ENCODE data around the gene FAM177A1.
"Not testable (repeated sequence)": the region's sequence is repeated elsewhere in the genome, so short reads cannot be mapped to it uniquely, and the experiment has no call there.

Gene FAM177A1

DNA sequence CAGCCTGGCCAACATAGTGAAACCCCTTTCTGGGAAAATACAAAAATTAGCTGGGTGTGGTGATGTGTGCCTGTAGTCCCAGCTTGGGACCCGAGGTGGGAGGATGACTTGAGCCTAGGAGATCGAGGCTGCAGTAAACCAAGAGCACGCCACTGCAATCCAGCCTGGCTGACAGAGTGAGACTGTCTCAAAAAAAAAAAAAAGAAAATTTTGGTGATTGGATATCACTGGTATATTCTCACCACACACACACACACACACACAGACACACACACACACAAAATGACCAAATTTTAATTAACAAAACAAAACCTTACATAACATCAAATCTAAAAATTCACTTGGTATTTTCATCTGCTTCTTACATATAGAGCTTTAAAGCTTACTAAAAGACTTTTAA lies 3.4 kb upstream of the FAM177A1 start:
- Histone ChIP-seq H3K36me3 (ENCODE audit: control insufficient read depth, insufficient read depth, low read length) (no peaks in the 10 kb centered on the region), H3K9me3 (ENCODE audit: control insufficient read depth, low read length) (no peaks in the 10 kb centered on the region), H3K4me3 (ENCODE audit: low read length) (no peak overlapping the region), H3K9ac (ENCODE audit: low read length) (no peak overlapping the region), H3K27me3 (ENCODE audit: control insufficient read depth, insufficient read depth, low read length) (no peaks in the 10 kb centered on the region), H3K4me1 (ENCODE audit: control insufficient read depth, insufficient read depth, low read length) (peaks cover 2% of the 10 kb centered on the region)

DNA sequence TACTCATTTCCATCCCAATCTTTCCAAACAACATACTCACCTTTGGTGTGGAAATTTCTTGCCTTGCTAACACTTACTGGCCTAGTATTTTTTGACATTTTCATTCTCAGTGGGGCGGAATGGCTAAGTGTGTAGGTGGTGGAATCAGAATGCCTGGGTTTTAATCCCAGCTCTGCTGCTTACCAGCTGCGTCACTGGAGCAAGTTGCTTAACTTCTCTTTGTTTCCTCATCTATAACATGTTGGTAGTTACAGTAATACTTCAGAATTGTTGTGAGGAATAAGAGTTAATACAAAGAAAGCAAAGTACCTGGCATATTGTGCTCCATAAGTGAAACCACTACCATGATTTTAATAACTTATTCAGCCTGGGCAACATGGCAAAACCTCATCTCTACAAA lies 3.0 kb upstream of the FAM177A1 start:
- no peaks in the 10 kb centered on the region for H3K9me3 ChIP-seq (ENCODE audit: control insufficient read depth, low read length)
- no peak overlapping the region for H3K9ac ChIP-seq (ENCODE audit: low read length)
- H3K27me3 ChIP-seq (ENCODE audit: control insufficient read depth, insufficient read depth, low read length), result no peaks in the 10 kb centered on the region
- H3K4me1 ChIP-seq (ENCODE audit: control insufficient read depth, insufficient read depth, low read length), result peaks cover 6% of the 10 kb centered on the region
- no peaks in the 10 kb centered on the region for H3K36me3 ChIP-seq (ENCODE audit: control insufficient read depth, insufficient read depth, low read length)
- no peak overlapping the region for H3K4me3 ChIP-seq (ENCODE audit: low read length)

DNA sequence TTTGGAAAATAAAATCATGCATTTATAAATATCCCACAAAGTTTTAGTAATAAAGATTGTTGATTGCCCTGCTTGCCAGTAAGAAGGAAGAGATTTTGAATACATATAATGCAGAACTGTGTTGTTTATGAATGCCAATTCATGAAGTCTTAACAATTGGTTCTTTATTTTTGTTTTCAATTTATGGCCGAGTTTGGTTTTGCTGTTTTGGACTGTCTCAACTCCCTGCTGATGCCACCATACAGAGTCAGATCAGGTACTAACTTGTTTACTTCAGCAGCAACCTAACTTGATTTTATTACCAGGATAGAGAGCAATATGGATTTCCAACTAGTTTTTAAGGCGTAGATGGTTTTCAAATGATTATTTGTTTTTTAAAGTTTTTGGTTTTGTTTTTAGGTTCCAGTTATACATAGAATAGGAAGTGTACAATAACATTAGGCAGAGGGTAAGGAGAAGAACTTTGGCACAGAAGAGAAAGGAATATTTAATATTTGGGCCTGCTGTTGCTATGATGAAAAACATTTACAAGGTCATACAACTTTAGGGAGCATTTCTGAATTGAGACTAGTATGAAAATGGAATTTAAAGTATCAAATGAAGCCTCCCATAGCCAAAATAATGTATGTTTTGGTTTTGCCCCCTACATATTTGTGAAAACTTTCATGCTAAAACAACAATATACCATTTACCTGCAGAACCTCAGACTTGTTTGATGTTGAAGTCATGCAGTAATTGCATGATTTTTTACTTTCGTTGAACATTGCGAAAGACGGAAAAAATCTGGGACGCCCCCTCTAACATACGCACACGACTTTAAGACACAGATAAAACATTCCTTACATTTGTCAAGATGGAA lies 904 bp upstream of the FAM177A1 start:
- peaks cover 7% of the 10 kb centered on the region for H3K4me1 ChIP-seq (ENCODE audit: control insufficient read depth, insufficient read depth, low read length)
- peak overlapping the region; percentile 95 for H3K9ac ChIP-seq (ENCODE audit: low read length)
- H3K4me3 ChIP-seq (ENCODE audit: low read length), result peak overlapping the region; percentile 65
- no peaks in the 10 kb centered on the region for H3K27me3 ChIP-seq (ENCODE audit: control insufficient read depth, insufficient read depth, low read length)
- H3K9me3 ChIP-seq (ENCODE audit: control insufficient read depth, low read length), result no peaks in the 10 kb centered on the region
- H3K36me3 ChIP-seq (ENCODE audit: control insufficient read depth, insufficient read depth, low read length), result no peaks in the 10 kb centered on the region

DNA sequence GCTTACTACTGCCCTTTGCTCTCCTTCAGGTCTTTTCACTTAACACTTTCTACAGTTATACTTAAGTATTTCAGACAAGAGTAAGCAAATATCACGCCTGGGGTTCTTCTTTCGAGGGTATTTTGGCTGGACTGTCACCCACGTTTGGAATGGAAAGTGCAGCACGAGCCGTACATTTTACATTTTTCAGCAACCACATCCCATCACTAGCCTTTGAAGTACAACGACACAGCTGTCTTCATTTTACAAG lies 349 bp upstream of the FAM177A1 start:
- Histone ChIP-seq H3K4me3 (ENCODE audit: low read length) (peak overlapping the region; percentile 65), H3K36me3 (ENCODE audit: control insufficient read depth, insufficient read depth, low read length) (no peaks in the 10 kb centered on the region), H3K27me3 (ENCODE audit: control insufficient read depth, insufficient read depth, low read length) (no peaks in the 10 kb centered on the region), H3K9ac (ENCODE audit: low read length) (peak overlapping the region; percentile 95), H3K4me1 (ENCODE audit: control insufficient read depth, insufficient read depth, low read length) (peaks cover 7% of the 10 kb centered on the region), H3K9me3 (ENCODE audit: control insufficient read depth, low read length) (no peaks in the 10 kb centered on the region)

DNA sequence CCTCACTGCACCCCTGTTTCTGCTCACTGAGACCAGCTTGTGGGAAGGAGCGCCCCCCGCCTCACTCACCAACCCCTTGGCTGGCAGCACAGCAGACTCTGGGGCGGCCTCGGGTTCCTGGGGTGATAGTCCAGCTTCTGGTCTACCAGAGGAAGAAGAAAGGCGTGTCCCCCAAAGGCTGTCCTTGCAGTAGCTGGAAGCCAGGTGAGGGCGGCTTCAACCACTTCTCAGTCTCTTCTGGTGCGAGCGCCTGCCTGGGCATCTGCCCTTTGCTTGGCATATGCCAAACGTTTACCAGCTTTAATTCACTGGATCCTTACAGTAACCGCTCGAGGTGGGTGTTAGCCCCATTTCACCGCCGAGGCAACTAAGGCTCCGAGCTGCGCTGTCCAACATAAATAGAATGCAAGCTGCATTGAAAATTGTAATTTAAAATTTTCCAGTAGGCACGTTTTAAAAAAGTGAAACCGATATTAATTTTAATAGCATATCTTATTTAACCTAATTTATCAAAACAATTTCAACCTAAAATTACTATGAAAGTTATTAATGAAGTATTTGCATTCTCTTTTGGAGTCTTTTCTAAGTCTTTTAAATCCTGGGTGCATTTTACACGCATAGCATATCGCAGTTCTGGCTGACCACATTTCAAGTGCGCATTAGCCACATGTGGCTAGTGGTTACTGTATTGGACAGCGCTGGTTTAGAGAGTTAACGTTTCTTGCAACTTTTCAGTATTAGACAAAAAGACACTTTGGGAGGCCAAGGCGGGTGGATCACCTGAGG lies 872 bp downstream of the FAM177A1 start:
- no peaks in the 10 kb centered on the region for H3K36me3 ChIP-seq (ENCODE audit: control insufficient read depth, insufficient read depth, low read length)
- peak overlapping the region; percentile 90 for H3K4me3 ChIP-seq (ENCODE audit: low read length)
- peaks cover 7% of the 10 kb centered on the region for H3K4me1 ChIP-seq (ENCODE audit: control insufficient read depth, insufficient read depth, low read length)
- no peaks in the 10 kb centered on the region for H3K9me3 ChIP-seq (ENCODE audit: control insufficient read depth, low read length)
- peak overlapping the region; percentile 96 for H3K9ac ChIP-seq (ENCODE audit: low read length)
- no peaks in the 10 kb centered on the region for H3K27me3 ChIP-seq (ENCODE audit: control insufficient read depth, insufficient read depth, low read length)

DNA sequence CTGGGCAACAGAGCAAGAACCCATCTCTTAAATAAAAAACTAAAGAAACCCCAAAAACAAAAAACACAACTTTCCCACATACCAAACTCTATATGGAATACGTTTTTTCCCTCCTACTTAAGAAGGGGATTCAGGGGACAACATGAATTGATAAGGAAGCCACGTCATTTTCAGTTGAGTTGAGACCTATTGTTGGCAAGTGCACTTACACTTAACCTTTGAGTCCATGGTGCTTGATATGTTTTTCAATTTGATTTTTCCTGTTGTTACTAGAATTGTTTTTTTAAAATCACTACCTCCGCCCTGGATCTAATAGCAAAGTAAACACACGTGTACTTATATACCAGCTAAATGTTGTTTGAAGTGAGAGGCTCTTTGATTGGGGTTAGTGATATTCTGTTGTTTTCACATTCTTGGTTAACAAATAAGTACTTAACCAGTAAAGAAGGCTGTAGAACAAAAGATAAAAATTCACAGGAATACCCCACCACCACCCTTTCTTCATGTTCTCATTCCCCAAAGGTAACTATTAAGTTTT lies 2.0 kb downstream of the FAM177A1 start:
- H3K4me3 ChIP-seq (ENCODE audit: low read length), result no peak overlapping the region
- H3K27me3 ChIP-seq (ENCODE audit: control insufficient read depth, insufficient read depth, low read length), result no peaks in the 10 kb centered on the region
- H3K36me3 ChIP-seq (ENCODE audit: control insufficient read depth, insufficient read depth, low read length), result no peaks in the 10 kb centered on the region
- H3K9me3 ChIP-seq (ENCODE audit: control insufficient read depth, low read length), result no peaks in the 10 kb centered on the region
- peak overlapping the region; percentile 37 for H3K9ac ChIP-seq (ENCODE audit: low read length)
- peaks cover 7% of the 10 kb centered on the region for H3K4me1 ChIP-seq (ENCODE audit: control insufficient read depth, insufficient read depth, low read length)

DNA sequence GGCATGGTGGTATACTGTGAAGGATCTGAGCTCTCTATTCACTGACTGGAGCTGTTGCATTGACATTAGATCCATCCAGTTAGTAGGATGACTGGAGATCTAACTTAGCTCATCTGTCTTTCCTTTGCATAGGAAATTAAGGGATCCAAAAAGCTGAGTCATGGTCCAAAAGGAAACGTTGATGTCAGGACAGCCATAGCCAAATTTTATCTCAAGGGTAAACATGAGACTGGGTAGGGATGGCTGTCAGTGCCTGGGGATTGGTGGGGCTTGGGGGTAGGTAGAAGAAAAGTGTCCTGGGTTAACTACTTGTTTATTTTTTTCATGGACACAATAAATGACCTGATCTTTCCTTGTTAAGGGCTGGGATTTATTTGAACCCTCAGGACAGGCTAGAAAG lies 4.6 kb downstream of the FAM177A1 start:
- Histone ChIP-seq H3K9me3 (ENCODE audit: control insufficient read depth, low read length) (no peaks in the 10 kb centered on the region), H3K27me3 (ENCODE audit: control insufficient read depth, insufficient read depth, low read length) (no peaks in the 10 kb centered on the region), H3K9ac (ENCODE audit: low read length) (no peak overlapping the region), H3K4me1 (ENCODE audit: control insufficient read depth, insufficient read depth, low read length) (peaks cover 7% of the 10 kb centered on the region), H3K4me3 (ENCODE audit: low read length) (no peak overlapping the region), H3K36me3 (ENCODE audit: control insufficient read depth, insufficient read depth, low read length) (no peaks in the 10 kb centered on the region)

DNA sequence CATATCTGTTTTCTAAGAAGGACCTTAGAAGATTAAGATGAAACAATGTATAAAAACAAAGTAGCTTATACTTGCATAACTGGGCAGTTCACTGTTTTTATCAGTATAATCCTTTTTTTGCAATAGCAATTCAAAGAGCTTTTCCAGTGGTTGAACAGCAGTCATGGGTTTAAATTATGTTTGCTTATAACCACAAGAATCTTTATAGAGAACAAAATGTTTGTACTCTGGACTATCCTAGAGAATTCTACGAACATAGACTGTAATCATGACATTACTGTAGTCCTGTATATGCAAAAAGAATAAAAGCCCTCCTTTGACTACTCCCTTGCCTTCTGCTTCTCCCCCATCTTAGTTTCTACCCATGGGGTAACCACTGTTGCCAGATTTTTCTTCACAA lies 5.7 kb downstream of the FAM177A1 start:
- Histone ChIP-seq H3K9me3 (ENCODE audit: control insufficient read depth, low read length) (no peaks in the 10 kb centered on the region), H3K9ac (ENCODE audit: low read length) (no peak overlapping the region), H3K27me3 (ENCODE audit: control insufficient read depth, insufficient read depth, low read length) (no peaks in the 10 kb centered on the region), H3K36me3 (ENCODE audit: control insufficient read depth, insufficient read depth, low read length) (no peaks in the 10 kb centered on the region), H3K4me3 (ENCODE audit: low read length) (no peak overlapping the region), H3K4me1 (ENCODE audit: control insufficient read depth, insufficient read depth, low read length) (peaks cover 7% of the 10 kb centered on the region)

DNA sequence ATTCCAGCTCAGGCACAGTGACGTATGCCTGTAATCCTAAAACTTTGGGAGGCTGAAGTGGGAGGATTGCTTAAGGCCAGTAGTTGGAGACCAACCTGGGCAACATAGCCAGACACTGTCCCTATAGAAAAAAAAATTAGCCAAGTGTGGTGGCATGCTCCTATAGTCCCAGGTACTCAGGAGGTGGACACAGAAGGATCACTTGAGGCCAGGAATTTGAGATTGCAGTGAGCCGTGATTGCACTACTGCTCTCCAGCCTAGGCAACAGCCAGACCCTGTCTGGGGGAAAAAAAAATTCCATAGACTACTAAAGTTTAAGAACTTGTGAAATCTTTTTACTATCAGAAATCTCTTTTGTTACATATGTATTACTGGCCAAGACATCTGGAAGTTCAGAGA lies 6.6 kb downstream of the FAM177A1 start:
- peaks cover 5% of the 10 kb centered on the region for H3K4me1 ChIP-seq (ENCODE audit: control insufficient read depth, insufficient read depth, low read length)
- H3K27me3 ChIP-seq (ENCODE audit: control insufficient read depth, insufficient read depth, low read length), result no peaks in the 10 kb centered on the region
- H3K9ac ChIP-seq (ENCODE audit: low read length), result no peak overlapping the region
- H3K4me3 ChIP-seq (ENCODE audit: low read length), result no peak overlapping the region
- H3K9me3 ChIP-seq (ENCODE audit: control insufficient read depth, low read length), result no peaks in the 10 kb centered on the region
- no peaks in the 10 kb centered on the region for H3K36me3 ChIP-seq (ENCODE audit: control insufficient read depth, insufficient read depth, low read length)

DNA sequence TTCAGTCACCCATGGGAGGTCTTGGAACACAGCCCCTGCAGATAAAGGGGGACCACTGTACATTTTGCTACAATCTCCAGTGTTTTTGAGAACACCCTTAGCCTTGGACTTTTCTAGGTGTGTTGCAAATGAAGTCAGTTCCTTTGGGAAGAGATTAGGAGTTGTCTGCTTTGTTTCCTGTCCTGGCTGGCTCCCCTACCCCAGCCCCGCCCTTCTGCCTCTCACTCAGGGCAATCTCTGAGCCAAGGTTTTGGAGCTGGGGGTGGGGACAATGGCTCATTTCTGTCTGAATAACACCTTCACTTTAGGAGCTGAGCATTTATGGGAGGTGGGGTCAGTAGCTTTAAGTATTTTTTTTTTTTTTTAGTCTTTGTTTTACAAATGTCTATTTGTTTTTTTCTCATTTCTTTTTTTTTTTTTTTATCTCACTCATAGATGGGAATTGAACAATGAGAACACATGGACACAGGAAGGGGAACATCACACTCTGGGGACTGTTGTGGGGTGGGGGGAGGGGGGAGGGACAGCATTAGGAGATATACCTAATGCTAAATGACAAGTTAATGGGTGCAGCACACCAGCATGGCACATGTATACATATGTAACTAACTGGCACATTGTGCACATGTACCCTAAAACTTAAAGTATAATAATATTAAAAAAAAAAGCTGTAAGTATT lies 15.2 kb downstream of the FAM177A1 start:
- H3K36me3 ChIP-seq (ENCODE audit: control insufficient read depth, insufficient read depth, low read length); H3K4me3 ChIP-seq (ENCODE audit: low read length); H3K27me3 ChIP-seq (ENCODE audit: control insufficient read depth, insufficient read depth, low read length); H3K4me1 ChIP-seq (ENCODE audit: control insufficient read depth, insufficient read depth, low read length); H3K9ac ChIP-seq (ENCODE audit: low read length); H3K9me3 ChIP-seq (ENCODE audit: control insufficient read depth, low read length): not testable (repeated sequence)

DNA sequence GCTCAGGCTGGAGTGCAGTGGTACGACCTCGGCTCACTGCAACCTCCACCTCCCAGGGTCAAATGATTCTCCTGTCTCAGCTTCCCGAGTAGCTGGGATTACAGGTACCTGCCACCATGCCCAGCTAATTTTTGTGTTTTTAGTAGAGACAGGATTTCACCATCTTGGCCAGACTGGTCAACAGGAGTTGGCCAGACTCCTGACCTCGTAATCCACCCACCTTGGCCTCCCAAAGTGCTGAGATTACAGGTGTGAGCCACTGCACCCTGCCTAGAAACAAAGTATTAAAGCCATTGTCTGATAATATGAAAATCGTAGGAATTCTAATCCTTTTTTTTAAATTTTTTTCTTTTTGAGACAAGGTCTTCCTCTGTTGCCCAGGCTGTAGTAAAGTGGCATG lies 19.7 kb downstream of the FAM177A1 start:
- not testable (repeated sequence) for H3K4me1 ChIP-seq (ENCODE audit: control insufficient read depth, insufficient read depth, low read length); H3K9me3 ChIP-seq (ENCODE audit: control insufficient read depth, low read length); H3K9ac ChIP-seq (ENCODE audit: low read length); H3K36me3 ChIP-seq (ENCODE audit: control insufficient read depth, insufficient read depth, low read length); H3K4me3 ChIP-seq (ENCODE audit: low read length); H3K27me3 ChIP-seq (ENCODE audit: control insufficient read depth, insufficient read depth, low read length)
